ENCODE measurements around the gene SLC23A2. TPM values are rescaled to one million over a fixed set of nuclear protein-coding genes. Genes with fewer than 3 reads are reported as not detected.

SLC23A2 gene
- total RNA-seq, 2 experiments from 2014 or later = 16.0 to 16.2 TPM

GRCh38 chr20:4999788-5000187, 1.5 kb downstream of the SLC23A2 start:
- Mint-ChIP-seq H3K9me3 (no peaks in the 10 kb centered on the region), H3K4me1 (ENCODE audit: low read depth) (peaks cover 44% of the 10 kb centered on the region), H3K27ac (peak overlapping the region; percentile 60), H3K27me3 (no peaks in the 10 kb centered on the region), H3K4me3 (peak overlapping the region; percentile 91), H3K36me3 (ENCODE audit: low read depth) (peaks cover 6% of the 10 kb centered on the region)
- intact Hi-C loops (cut with micrococcal nuclease) = no loop called here
- DNase-seq = no peak
- ATAC-seq = no peak
- no peak for TF ChIP-seq CTCF (IDR thresholded peaks at IDR 0.05)
- CTCF ChIA-PET = interaction anchor here (0.7 to 1.4 kb wide), 6 partner anchors 22 to 238 kb away, joined by 3 to 4 read pairs (median 3); no protein-coding TSS in a partner anchor
- POLR2A ChIA-PET = interaction anchor here (1.3 kb wide), 2 partner anchors 14 to 26 kb away, joined by 3 to 4 read pairs; no protein-coding TSS in a partner anchor

- DNase-seq = no peak
- Mint-ChIP-seq H3K4me1 (ENCODE audit: low read depth) (peaks cover 51% of the 10 kb centered on the region), H3K27me3 (no peaks in the 10 kb centered on the region), H3K4me3 (peak overlapping the region; percentile 18), H3K9me3 (no peaks in the 10 kb centered on the region), H3K27ac (no peak overlapping the region), H3K36me3 (ENCODE audit: low read depth) (peaks cover 6% of the 10 kb centered on the region)
- no peak for TF ChIP-seq CTCF (IDR thresholded peaks at IDR 0.05)
- intact Hi-C loops (cut with micrococcal nuclease) = no loop called here
- ChIA-PET CTCF (interaction anchor here (0.9 to 1.7 kb wide), 2 partner anchors 43 to 103 kb away, joined by 3 to 13 read pairs; no protein-coding TSS in a partner anchor), POLR2A (interaction anchor here (0.9 kb wide), 1 partner anchor 93 kb away, joined by 4 read pairs; no protein-coding TSS in a partner anchor)
- no peak for ATAC-seq
Observed at GRCh38 chr20:4998160-4998651, 3.1 kb downstream of the SLC23A2 start.

GRCh38 chr20:4997222-4997621, 4.1 kb downstream of the SLC23A2 start:
- no peak overlapping the region for H3K4me3 Mint-ChIP-seq
- no peaks in the 10 kb centered on the region for H3K27me3 Mint-ChIP-seq
- POLR2A ChIA-PET = interaction anchor here (0.7 kb wide), 1 partner anchor 122 kb away, joined by 3 read pairs; the partner anchor contains the start of gene PCNA
- no peak for TF ChIP-seq CTCF (IDR thresholded peaks at IDR 0.05)
- ATAC-seq (no peak), DNase-seq (no peak)
- CTCF ChIA-PET = interaction anchor here (0.9 kb wide), 1 partner anchor 239 kb away, joined by 3 read pairs; no protein-coding TSS in a partner anchor
- intact Hi-C loops (cut with micrococcal nuclease) = no loop called here
- peaks cover 6% of the 10 kb centered on the region for H3K36me3 Mint-ChIP-seq (ENCODE audit: low read depth)
- H3K9me3 Mint-ChIP-seq = no peaks in the 10 kb centered on the region
- H3K27ac Mint-ChIP-seq = peak overlapping the region; percentile 18
- peaks cover 49% of the 10 kb centered on the region for H3K4me1 Mint-ChIP-seq (ENCODE audit: low read depth)

- DNase-seq (peak; percentile 63), ATAC-seq (peak; percentile 13)
- Mint-ChIP-seq H3K27me3 (no peaks in the 10 kb centered on the region), H3K36me3 (ENCODE audit: low read depth) (peaks cover 7% of the 10 kb centered on the region), H3K4me1 (ENCODE audit: low read depth) (peaks cover 40% of the 10 kb centered on the region), H3K9me3 (no peaks in the 10 kb centered on the region), H3K27ac (peak overlapping the region; percentile 53), H3K4me3 (no peak overlapping the region)
- ChIA-PET CTCF (interaction anchor here (1.8 kb wide), 1 partner anchor 111 kb away, joined by 7 read pairs; no protein-coding TSS in a partner anchor), POLR2A (no interaction called here)
- TF ChIP-seq CTCF (IDR thresholded peaks at IDR 0.05) = no peak
- intact Hi-C loops (cut with micrococcal nuclease) = no loop called here
Observed at GRCh38 chr20:4989570-4989969, 11.7 kb downstream of the SLC23A2 start.

GRCh38 chr20:4987130-4987529, 14.2 kb downstream of the SLC23A2 start:
- peaks cover 8% of the 10 kb centered on the region for H3K36me3 Mint-ChIP-seq (ENCODE audit: low read depth)
- no peaks in the 10 kb centered on the region for H3K9me3 Mint-ChIP-seq
- POLR2A ChIA-PET = interaction anchor here (1.1 to 2.0 kb wide), 2 partner anchors 13 to 173 kb away, joined by 3 to 4 read pairs; no protein-coding TSS in a partner anchor
- H3K27ac Mint-ChIP-seq = no peak overlapping the region
- DNase-seq = no peak
- no peaks in the 10 kb centered on the region for H3K27me3 Mint-ChIP-seq
- H3K4me3 Mint-ChIP-seq = no peak overlapping the region
- intact Hi-C loops (cut with micrococcal nuclease) = no loop called here
- CTCF ChIA-PET = interaction anchor here (0.6 kb wide), 1 partner anchor 150 kb away, joined by 3 read pairs; no protein-coding TSS in a partner anchor
- peaks cover 39% of the 10 kb centered on the region for H3K4me1 Mint-ChIP-seq (ENCODE audit: low read depth)
- no peak for ATAC-seq
- TF ChIP-seq CTCF (IDR thresholded peaks at IDR 0.05) = no peak
